ENCODE data around the gene EIF2AK3. TPM values are rescaled to one million over a fixed set of nuclear protein-coding genes. Genes with fewer than 3 reads are reported as not detected.

The EIF2AK3 gene
- total and polyA plus RNA-seq, 2 of the 13 experiments (the other 11 are each of a cell fraction or from before 2014, with no cell fraction given), result 10.3 to 30.6 TPM

- peak; percentile 58 for TF ChIP-seq ZNF18 (CRISPR knock-in tag; IDR thresholded peaks at IDR 0.05; ENCODE audit: insufficient replicate concordance)
- TF ChIP-seq KAT7 (CRISPR knock-in tag; IDR thresholded peaks at IDR 0.05; ENCODE audit: borderline replicate concordance), result peak; percentile 84; the same call in 1 of the 2 replicates
- TF ChIP-seq CBX2 (IDR thresholded peaks at IDR 0.05; ENCODE audit: low read depth, low read length), result no peak
- 0 out of 2 replicates have a peak, but pooled peaks have one; percentile 61 for TF ChIP-seq CBX2 (CRISPR knock-in tag; IDR thresholded peaks at IDR 0.05; ENCODE audit: low read depth)
- TF ChIP-seq SAP130 (CRISPR knock-in tag; IDR thresholded peaks at IDR 0.05; ENCODE audit: low read depth), result 0 out of 2 replicates have a peak, but pooled peaks have one; percentile 16
- peak; percentile 71; the same call in 1 of the 2 replicates for TF ChIP-seq ZNF567 (CRISPR knock-in tag; IDR thresholded peaks at IDR 0.05; ENCODE audit: borderline replicate concordance)
- TF ChIP-seq ZNF34 (CRISPR knock-in tag; IDR thresholded peaks at IDR 0.05; ENCODE audit: borderline replicate concordance), result 0 out of 2 replicates have a peak, but pooled peaks have one; percentile 35
- TF ChIP-seq TBX2 (CRISPR knock-in tag; IDR thresholded peaks at IDR 0.05; ENCODE audit: borderline replicate concordance), result peak; percentile 60; the same call in 1 of the 2 replicates
- no peak for TF ChIP-seq NR1H2 (CRISPR knock-in tag; IDR thresholded peaks at IDR 0.05; ENCODE audit: borderline replicate concordance, low read depth)
- no peak for TF ChIP-seq NR2F6 (IDR thresholded peaks at IDR 0.05)
- peak; percentile 41; the same call in 1 of the 2 replicates for TF ChIP-seq NR2F6 (CRISPR knock-in tag; IDR thresholded peaks at IDR 0.05)
- TF ChIP-seq SOX6 (IDR thresholded peaks at IDR 0.05), result no peak
- peak; percentile 35; the same call in 1 of the 2 replicates for TF ChIP-seq SOX6 (CRISPR knock-in tag; IDR thresholded peaks at IDR 0.05)
- no peak for TF ChIP-seq ZNF446 (CRISPR knock-in tag; IDR thresholded peaks at IDR 0.05)
- TF ChIP-seq ZNF296 (CRISPR knock-in tag; conservative IDR thresholded peaks at IDR 0.05), result peak; percentile 66; the same call in 1 of the 2 replicates
- 0 out of 2 replicates have a peak, but pooled peaks have one; percentile 31 for TF ChIP-seq ZNF609 (CRISPR knock-in tag; IDR thresholded peaks at IDR 0.05; ENCODE audit: borderline replicate concordance)
- TF ChIP-seq ZNF713 (CRISPR knock-in tag; IDR thresholded peaks at IDR 0.05), result 0 out of 2 replicates have a peak, but pooled peaks have one; percentile 88
- TF ChIP-seq ZNF749 (CRISPR knock-in tag; IDR thresholded peaks at IDR 0.05; ENCODE audit: borderline replicate concordance), result no peak
- no peak for TF ChIP-seq ZNF737 (CRISPR knock-in tag; IDR thresholded peaks at IDR 0.05; ENCODE audit: borderline replicate concordance)
- 0 out of 2 replicates have a peak, but pooled peaks have one; percentile 7 for TF ChIP-seq KDM3A (CRISPR knock-in tag; IDR thresholded peaks at IDR 0.05; ENCODE audit: low read depth)
- peak; percentile 63; the same call in 1 of the 2 replicates for TF ChIP-seq KMT2A (CRISPR knock-in tag; IDR thresholded peaks at IDR 0.05)
- TF ChIP-seq ZZZ3 (CRISPR knock-in tag; IDR thresholded peaks at IDR 0.05; ENCODE audit: borderline replicate concordance), result 0 out of 2 replicates have a peak, but pooled peaks have one; percentile 49
- 0 out of 2 replicates have a peak, but pooled peaks have one; percentile 58 for TF ChIP-seq ZSCAN20 (CRISPR knock-in tag; IDR thresholded peaks at IDR 0.05; ENCODE audit: borderline replicate concordance)
- TF ChIP-seq SNAI1 (CRISPR knock-in tag; IDR thresholded peaks at IDR 0.05; ENCODE audit: borderline replicate concordance), result 0 out of 2 replicates have a peak, but pooled peaks have one; percentile 15
Observed at GRCh38 chr2:88626171-88627054, 851 bp downstream of the EIF2AK3 start (continued).
